Iris pigment epithelial cell (primary cell): ENCODE results near the gene KCTD16.

Experiments used
- DNase-seq: peaks from one replicate; pipeline ENCODE4 v3.0.0-alpha.2; 2011; ENCODE audit warnings: low read depth

KCTD16 gene

GRCh38 chr5:144207875-144208444, 37.3 kb downstream of the KCTD16 start:
- no peak for DNase-seq

- no peak for DNase-seq
These were observed 38.7 kb downstream of the KCTD16 start for GRCh38 chr5:144209361-144209760.

DNA sequence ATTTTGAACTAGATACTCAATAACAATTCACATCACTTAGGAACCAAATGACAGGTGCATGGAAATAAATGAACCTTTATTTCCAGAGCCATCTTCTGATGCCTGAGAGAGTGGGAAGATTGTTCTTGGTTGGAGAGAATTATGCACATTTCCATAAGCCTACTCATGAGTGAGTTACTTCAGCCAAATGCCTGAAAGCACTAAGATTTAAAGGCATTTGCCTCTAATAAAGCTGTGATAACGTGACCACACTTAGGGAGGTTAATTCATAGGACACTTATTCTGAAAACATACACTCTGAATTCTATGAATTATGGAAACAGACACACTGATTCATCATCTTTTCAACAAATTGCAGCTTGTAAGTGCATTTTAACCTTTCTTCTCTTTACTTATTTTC, 40.0 kb downstream of the KCTD16 start:
- no peak for DNase-seq

DNA sequence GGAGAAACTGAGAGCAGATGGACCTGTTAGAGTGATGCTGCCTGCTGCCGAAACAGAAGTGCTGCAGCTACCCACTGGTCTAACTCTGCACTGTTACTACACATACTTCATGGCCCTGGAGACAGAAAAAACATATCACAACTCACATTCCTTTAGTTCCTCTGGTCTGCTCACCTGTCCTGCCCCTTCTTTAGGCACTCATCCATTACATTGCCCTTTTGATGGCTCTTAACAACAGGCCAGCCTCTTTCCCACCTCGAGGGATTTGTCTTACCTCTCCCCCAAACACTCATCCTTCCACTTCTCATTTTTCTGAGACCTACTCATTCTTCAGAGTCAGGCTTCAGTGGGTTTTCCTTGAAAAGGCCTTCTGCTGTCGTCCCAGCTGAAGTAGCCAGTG, 49.2 kb downstream of the KCTD16 start:
- DNase-seq, result no peak

- DNase-seq, result no peak
These were observed 56.8 kb downstream of the KCTD16 start for GRCh38 chr5:144227363-144227999.

GRCh38 chr5:144230806-144231205, 60.1 kb downstream of the KCTD16 start:
- DNase-seq, result no peak

- DNase-seq, result no peak
These were observed 61.6 kb downstream of the KCTD16 start for GRCh38 chr5:144232285-144232684.

GRCh38 chr5:144236499-144236898, 65.8 kb downstream of the KCTD16 start:
- DNase-seq, result no peak

DNA sequence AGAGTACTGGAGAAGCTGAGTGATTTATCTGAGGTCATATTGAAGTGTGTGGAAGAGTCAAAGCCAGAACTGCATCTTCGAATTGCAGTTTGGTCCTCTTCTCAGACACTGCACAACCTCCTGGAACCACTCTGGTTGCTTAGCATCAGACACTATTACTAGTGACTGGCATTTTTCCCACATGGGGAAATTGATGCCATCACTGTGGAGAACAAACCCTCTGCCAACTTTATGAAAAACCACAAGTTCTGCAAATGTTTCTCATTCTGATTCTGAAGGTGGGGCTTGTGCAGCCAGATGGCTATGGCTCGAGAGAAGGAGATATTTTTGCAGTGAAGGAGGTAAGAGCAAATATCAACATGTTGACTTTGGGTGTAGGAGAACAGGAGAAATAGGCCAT, 67.2 kb downstream of the KCTD16 start:
- no peak for DNase-seq

GRCh38 chr5:144247131-144247530, 76.5 kb downstream of the KCTD16 start:
- DNase-seq, result peak; percentile 38

DNA sequence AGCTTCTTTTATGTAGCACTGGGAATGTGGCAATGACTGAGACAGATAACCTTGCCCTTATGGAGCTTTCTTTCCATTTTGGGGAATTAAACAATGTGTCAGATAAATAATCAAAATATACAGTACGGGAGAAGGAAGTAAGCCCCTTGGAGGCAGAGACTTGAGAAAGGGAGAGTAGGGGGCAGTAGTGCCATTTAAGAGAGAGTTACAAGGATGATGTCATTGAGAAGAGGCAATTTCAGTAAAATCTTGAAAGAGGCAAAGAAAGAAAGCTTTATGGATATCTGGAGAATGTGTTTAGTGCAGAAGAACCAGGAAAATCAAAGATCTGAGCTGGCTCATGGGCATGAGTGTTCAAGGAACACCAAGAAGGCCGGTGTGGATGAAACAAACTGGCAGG, 77.3 kb downstream of the KCTD16 start:
- no peak for DNase-seq

GRCh38 chr5:144249755-144250464, 79.2 kb downstream of the KCTD16 start:
- DNase-seq, result no peak

DNA sequence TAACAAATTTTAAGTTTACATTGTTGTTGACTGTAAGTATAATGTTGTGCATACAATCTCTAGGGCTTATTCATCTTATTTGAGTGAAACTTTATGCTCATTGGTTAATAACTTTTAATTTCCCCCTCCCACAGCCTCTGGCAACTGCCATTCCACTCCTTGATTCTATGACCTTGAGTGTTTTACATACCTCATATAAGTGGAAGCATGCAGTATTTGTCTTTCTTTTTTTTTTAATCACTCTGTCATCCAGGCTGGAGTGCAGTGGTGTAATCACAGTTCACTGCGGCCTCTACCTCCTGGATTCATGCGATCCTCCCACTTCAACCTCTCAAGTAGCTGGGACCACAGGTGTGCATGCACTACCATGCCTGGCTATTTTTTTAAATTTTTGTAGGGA, 83.9 kb downstream of the KCTD16 start:
- no peak for DNase-seq

- DNase-seq, result no peak
These were observed 89.4 kb downstream of the KCTD16 start for GRCh38 chr5:144260121-144260520.

- DNase-seq, result no peak
These were observed 95.1 kb downstream of the KCTD16 start for GRCh38 chr5:144265643-144266247.

GRCh38 chr5:144267961-144268513, 97.4 kb downstream of the KCTD16 start:
- no peak for DNase-seq

- DNase-seq, result peak; percentile 59
These were observed 102.8 kb downstream of the KCTD16 start for GRCh38 chr5:144273232-144274027.

DNA sequence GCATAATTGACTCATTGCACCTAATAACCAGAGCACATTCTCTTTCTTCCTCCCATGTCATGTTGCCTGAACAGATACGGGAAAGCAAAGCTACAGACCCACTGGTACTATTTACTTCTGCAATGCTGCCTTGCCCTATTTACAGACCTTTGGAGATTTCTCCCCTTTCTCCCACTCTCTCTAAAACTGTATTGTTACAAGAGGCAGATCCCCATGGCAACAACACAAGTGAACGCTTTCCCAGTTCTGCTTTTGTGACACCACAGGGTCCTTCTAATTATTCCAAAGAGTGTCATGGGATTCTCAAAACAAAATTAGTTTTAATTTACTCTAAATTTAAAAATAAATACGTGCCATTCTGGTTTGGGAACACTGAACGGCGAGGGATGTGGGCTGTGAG, 104.7 kb downstream of the KCTD16 start:
- DNase-seq, result no peak

DNA sequence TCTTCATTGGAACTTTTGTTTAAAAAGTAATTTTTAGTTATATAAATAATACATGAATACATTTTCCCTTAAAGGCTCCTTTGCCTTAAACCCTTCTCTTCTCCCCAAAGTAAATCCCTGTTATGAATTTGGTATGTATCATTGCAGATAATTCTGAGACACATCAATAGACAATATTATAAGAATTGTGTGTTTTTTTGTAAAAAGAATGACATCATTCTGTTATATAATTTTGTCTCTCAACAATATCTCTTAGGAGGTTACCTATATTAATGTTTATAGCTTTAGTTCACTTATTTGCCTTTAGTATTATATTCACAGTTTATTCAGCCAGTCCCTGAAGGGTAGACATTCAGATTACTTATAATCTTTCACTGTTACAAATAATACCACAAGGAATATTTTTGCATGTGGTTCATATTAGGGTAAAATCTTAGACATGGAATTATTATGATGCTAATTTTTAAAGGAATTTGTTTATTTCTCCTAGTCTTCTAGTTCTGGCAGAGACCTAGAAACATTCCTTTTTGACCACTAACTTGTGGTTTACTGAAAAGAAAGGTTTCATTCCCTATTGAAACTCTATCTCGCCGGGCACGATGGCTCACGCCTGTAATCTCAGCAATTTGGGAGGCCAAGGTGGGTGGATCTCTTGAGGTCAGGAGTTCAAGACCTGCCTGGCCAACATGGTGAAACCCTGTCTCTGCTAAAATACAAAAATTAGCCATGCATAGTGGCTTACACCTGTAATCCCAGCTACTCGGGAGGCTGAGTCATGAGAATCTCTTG, 105.6 kb downstream of the KCTD16 start:
- peak; percentile 70 for DNase-seq

DNA sequence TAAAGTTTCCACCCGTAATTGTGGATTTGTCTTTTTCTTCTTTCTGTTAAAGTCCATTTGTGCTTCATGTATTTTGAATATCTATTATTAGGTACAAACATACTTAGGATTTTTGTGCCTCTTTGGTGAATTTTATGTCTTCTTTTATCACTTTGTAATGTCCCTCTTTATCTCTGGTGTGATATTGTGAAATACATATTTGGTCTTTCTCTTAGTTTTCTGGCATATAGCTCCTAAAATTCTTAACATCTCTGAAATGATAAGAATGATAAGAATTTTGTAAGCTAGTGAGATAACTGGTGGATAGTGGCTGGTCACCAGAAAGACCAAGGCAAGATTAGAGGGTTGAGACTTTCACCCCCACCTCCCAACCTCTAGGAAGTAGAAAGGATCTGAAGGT, 111.1 kb downstream of the KCTD16 start:
- DNase-seq, result peak; percentile 6

DNA sequence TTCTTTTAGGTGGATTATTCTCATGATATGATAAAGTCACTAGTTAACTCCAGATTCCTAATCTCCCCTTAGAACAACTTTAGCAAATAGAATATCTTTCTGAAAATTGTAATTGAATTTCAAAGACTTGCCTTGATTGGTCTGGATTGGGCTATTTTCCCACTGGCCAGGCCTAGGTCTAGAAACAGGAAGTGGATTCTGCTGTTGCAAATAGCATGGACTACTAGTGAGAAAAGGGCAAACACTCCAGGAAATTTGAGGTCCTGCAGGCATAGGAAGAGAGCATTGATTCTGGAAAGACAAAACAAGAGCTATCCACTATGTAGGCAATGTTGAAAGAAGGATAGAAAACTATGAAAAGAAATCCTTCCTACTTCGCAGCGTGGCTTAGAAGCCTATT, 113.4 kb downstream of the KCTD16 start:
- no peak for DNase-seq
